Heart right ventricle (tissue), 16 donors: ENCODE measurements around the gene ESD. TPM values are rescaled to one million over a fixed set of nuclear protein-coding genes. Genes with fewer than 3 reads are reported as not detected.

Experiments used
- ATAC-seq, 8 donors: fragments of 200-7000 bp; cut with Tn5 transposase; one replicate each; pipeline ENCODE4 v1.9.1; 2020; ENCODE audit warnings: mild to moderate bottlenecking in 8 of 8, moderate library complexity in 8 of 8, moderate number of reproducible peaks in 1 of 8
- DNase-seq, 2 donors: peaks; one replicate each; pipeline ENCODE4 v3.0.0-alpha.2; 2020
- H3K27ac ChIP-seq, 10 donors: fragments of 200-600 bp; sonication (generic) in 2 of 10; one replicate each; pipeline versions ENCODE4 v1.5.0 to v1.8.0; 2020 to 2022; ENCODE audit warnings: mild to moderate bottlenecking in 3 of 10
- H3K27me3 ChIP-seq, 7 donors: fragments of 200-600 bp; one replicate each; pipeline ENCODE4 v1.8.0; 2021 to 2022; ENCODE audit warnings: mild to moderate bottlenecking in 2 of 7
- H3K36me3 ChIP-seq, 9 donors: fragments of 200-600 bp; sonication (generic) in 1 of 9; one replicate each; pipeline versions ENCODE4 v1.5.0 to v1.8.0; 2020 to 2022; ENCODE audit warnings: mild to moderate bottlenecking in 2 of 9
- H3K4me1 ChIP-seq, 9 donors: fragments of 200-600 bp; sonication (generic) in 1 of 9; one replicate each; pipeline versions ENCODE4 v1.5.0 to v1.8.0; 2020 to 2022; ENCODE audit warnings: mild to moderate bottlenecking in 4 of 9
- H3K4me3 ChIP-seq, 10 donors: fragments of 200-600 bp; sonication (generic) in 2 of 10; one replicate each; pipeline versions ENCODE4 v1.5.0 to v1.8.0; 2020 to 2022; ENCODE audit warnings: mild to moderate bottlenecking in 7 of 10, moderate library complexity in 2 of 10
- H3K9me3 ChIP-seq, 11 donors: fragments of 200-600 bp in 10 of 11; sonication (generic) in 2 of 11; one replicate each; pipeline versions ENCODE4 v1.5.0 to v1.8.0; 2013 to 2022; ENCODE audit warnings: mild to moderate bottlenecking in 2 of 11, control low read depth in 1 of 11, moderate library complexity in 1 of 11
- CTCF ChIP-seq, 9 donors: fragments of 200-600 bp; sonication (generic) in 2 of 9; IDR thresholded peaks; one replicate each; pipeline versions ENCODE4 v1.5.0 to v1.8.0; 2021 to 2022; ENCODE audit warnings: antibody characterized with exemption in 9 of 9, mild to moderate bottlenecking in 5 of 9, moderate library complexity in 1 of 9
- WGBS, 2 donors: extraction: QIAGEN DNeasy Blood & Tissue Kit; methylation state at CpG; one replicate each; pipeline ENCODE4 v1.1.7; 2013; ENCODE audit warnings: inconsistent platforms in 1 of 2; 5-methylcytosine and 5-hydroxymethylcytosine counted together
- intact Hi-C, 10 donors: fragments of 100-400 bp; cut with DNase I; formaldehyde crosslinking; loops; one replicate each; pipeline versions ENCODE4 v1.11.1 to v1.14.2; 2022
- polyA plus RNA-seq, 2 donors: library from polyadenylated mRNA; stranded (reverse); fragments of 200-250 nt; gene quantifications; one replicate each; pipeline ENCODE4 v1.2.3, GENCODE V29; 2013
- total RNA-seq, 10 donors: library from RNA; stranded (reverse); fragmentation: NEBNext Ultra II Directional in 3 of 10; extraction: Animal tissue kit (Norgen Biotek cat#: 25700) in 3 of 10; gene quantifications; one replicate each; pipeline versions ENCODE4 v1.2.1 to v1.2.4, GENCODE V29; 2021 to 2023
- donor health status: Arrhythmogenic right ventricular cardiomyopathy.
- donor health status: ischemic (EF 13 %, LVEDD 7.1; RV severe dilation, severe dysfunction).
- donor health status: healthy with polysubstance abuse.
- donor health status: DM: no; HTN: yes; CAD: no.
- donor health status: DM: no; HTN: no; CAD: no.
- donor health status: ischemic (EF 25% LVEDD 6.9; RV normal size, moderate dysfunction).
- donor health status: ischemic (EF 25% LVEDD 5.7; RV mildly dilated, moderate dysfunction).
- donor health status: healthy.
- donor health status: DM: yes; HTN: yes; CAD: no.
- donor health status: Ischemic cardiomyopathy.
- donor health status: ischemic (EF 35%, LVEDD 5.7; RV mildly dilated, moderate dysfunction).
- donor health status: nonischemic (EF 11% LVEDD 7.7; RV severe dilation, severe dysfunction).
- donor health status: DM: yes; HTN: yes; CAD: no.
- donor health status: PGD.
- donor health status: ischemic (EF 29% LVEDD 5.4; RV normal size, mild dysfunction).
- donor health status: nonischemic (EF 23%, LVEDD 6.1; RV moderate dilation, normal function).

The ESD gene
- total and polyA plus RNA-seq, 12 donors = 44.9 to 124 (median 106) TPM

- Histone ChIP-seq H3K36me3 (peaks cover 0 to 100% (median 65%) of the 10 kb centered on the region in 9 donors), H3K27ac (no peak overlapping the region), H3K27me3 (no peaks in the 10 kb centered on the region), H3K9me3 (no peaks in the 10 kb centered on the region), H3K4me3 (no peak overlapping the region), H3K4me1 (peaks cover 0 to 13% (median 0%) of the 10 kb centered on the region in 9 donors)
- ATAC-seq (no peak), DNase-seq (no peak)
- WGBS, 2 donors = 88 to 95% methylated on average over 1 of the region's 1 CpG
- TF ChIP-seq CTCF (IDR thresholded peaks at IDR 0.05) = no peak
- intact Hi-C loops = loop anchor here in 1 of 10 donors (10.0 kb wide), 1 partner anchor 47 kb away; no protein-coding TSS in a partner anchor
Measured at GRCh38 chr13:46782066-46782465, 14.9 kb downstream of the ESD start.

GRCh38 chr13:46778890-46779289 lies 18.1 kb downstream of the ESD start:
- intact Hi-C loops = no loop called here
- no peak overlapping the region for H3K4me3 ChIP-seq
- no peak overlapping the region for H3K27ac ChIP-seq
- 92% methylated on average over 2 of the region's 2 CpGs for WGBS, 2 donors
- ATAC-seq (no peak), DNase-seq (no peak)
- no peak for TF ChIP-seq CTCF (IDR thresholded peaks at IDR 0.05)
- H3K4me1 ChIP-seq = peaks cover 0 to 28% (median 0%) of the 10 kb centered on the region in 9 donors
- no peaks in the 10 kb centered on the region for H3K27me3 ChIP-seq
- peaks cover 0 to 100% (median 46%) of the 10 kb centered on the region in 9 donors for H3K36me3 ChIP-seq
- H3K9me3 ChIP-seq = no peaks in the 10 kb centered on the region

GRCh38 chr13:46778095-46778494 lies 18.9 kb downstream of the ESD start:
- WGBS, 2 donors = 89 to 92% methylated on average over 3 of the region's 3 CpGs
- peak overlapping the region in 1 of 10 donors; percentile 13 for H3K27ac ChIP-seq
- no peak for DNase-seq
- peaks cover 0 to 100% (median 48%) of the 10 kb centered on the region in 9 donors for H3K36me3 ChIP-seq
- H3K9me3 ChIP-seq = no peaks in the 10 kb centered on the region
- H3K4me3 ChIP-seq = no peak overlapping the region
- intact Hi-C loops = no loop called here
- ATAC-seq = no peak
- H3K4me1 ChIP-seq = peaks cover 0 to 29% (median 0%) of the 10 kb centered on the region in 9 donors
- no peaks in the 10 kb centered on the region for H3K27me3 ChIP-seq
- TF ChIP-seq CTCF (IDR thresholded peaks at IDR 0.05) = no peak

GRCh38 chr13:46775385-46776107 lies 21.4 kb downstream of the ESD start:
- TF ChIP-seq CTCF (IDR thresholded peaks at IDR 0.05) = no peak
- Histone ChIP-seq H3K36me3 (peaks cover 0 to 100% (median 52%) of the 10 kb centered on the region in 9 donors), H3K4me3 (no peak overlapping the region), H3K27me3 (no peaks in the 10 kb centered on the region), H3K27ac (peak overlapping the region in 4 of 10 donors; percentile 8 to 35 (median 30)), H3K4me1 (peaks cover 0 to 22% (median 0%) of the 10 kb centered on the region in 9 donors), H3K9me3 (no peaks in the 10 kb centered on the region)
- DNase-seq (no peak), ATAC-seq (peak in 4 of 8 donors; percentile 11 to 74 (median 52))
- WGBS, 2 donors = 79 to 80% methylated on average over 8 of the region's 8 CpGs
- intact Hi-C loops = no loop called here
